Measurements from ENCODE around the gene MAST4. TPM values are rescaled to one million over a fixed set of nuclear protein-coding genes. Genes with fewer than 3 reads are reported as not detected.

The MAST4 gene
- total and polyA plus RNA-seq, 2 of the 8 experiments (the other 6 are each of a cell fraction or from before 2014, with no cell fraction given) = 1.5 to 2.6 TPM

- TF ChIP-seq CTCF (IDR thresholded peaks at IDR 0.05; ENCODE audit: control extremely low read depth in 1 of 3, insufficient read depth in 1 of 3, low read depth in 1 of 3, low read length in 3 of 3) (no peak), GTF2F1 (IDR thresholded peaks at IDR 0.05; ENCODE audit: borderline replicate concordance, low read depth, low read length) (no peak), EGR1 (IDR thresholded peaks at IDR 0.05; ENCODE audit: borderline replicate concordance, low read depth, low read length) (0 out of 2 replicates have a peak, but pooled peaks have one; percentile 14), ASH2L (IDR thresholded peaks at IDR 0.05; ENCODE audit: low read length) (no peak), EP300 (IDR thresholded peaks at IDR 0.05; ENCODE audit: borderline replicate concordance in 1 of 2, low read depth in 2 of 2, low read length in 2 of 2) (peak in 1 of 2 experiments; percentile 81; a peak in 1 of 3 replicates), RNF2 (IDR thresholded peaks at IDR 0.05; ENCODE audit: borderline replicate concordance, low read depth, low read length, missing control alignments, poor library complexity, severe bottlenecking) (no peak), GABPA (IDR thresholded peaks at IDR 0.05; ENCODE audit: borderline replicate concordance, insufficient read depth, low read length) (no peak), SUZ12 (IDR thresholded peaks at IDR 0.05; ENCODE audit: low read length) (no peak), HDAC6 (IDR thresholded peaks at IDR 0.05; ENCODE audit: low read depth, low read length) (no peak), SRF (IDR thresholded peaks at IDR 0.05; ENCODE audit: low read depth, low read length) (no peak), SP2 (IDR thresholded peaks at IDR 0.05; ENCODE audit: low read length) (no peak)
These were observed 308.0 kb downstream of the MAST4 start (continued) for GRCh38 chr5:66904189-66904588.

Data from H1 (cell line).